Peyer's patch (tissue), 4 donors: ENCODE results near the gene PNCK.
"Not testable (repeated sequence)": the region's sequence is repeated elsewhere in the genome, so short reads cannot be mapped to it uniquely, and the experiment has no call there.

Experiments used
- CTCF ChIP-seq, 6 experiments: fragments of 450-650 bp in 4 of 6; fragments of 200-600 bp in 2 of 6; sonication (generic) in 1 of 6; IDR thresholded peaks; one replicate each; pipeline ENCODE4 v1.5.1; 2017 to 2019; ENCODE audit warnings: antibody characterized with exemption in 6 of 6, mild to moderate bottlenecking in 3 of 6, moderate library complexity in 1 of 6
- POLR2A ChIP-seq, 2 donors: fragments of 450-650 bp; IDR thresholded peaks; one replicate each; pipeline ENCODE4 v1.5.1; 2017; ENCODE audit warnings: antibody characterized with exemption in 2 of 2, mild to moderate bottlenecking in 2 of 2, moderate library complexity in 2 of 2

GRCh38 chrX:153694256-153694655 lies 20.6 kb upstream of the PNCK start:
- TF ChIP-seq CTCF, POLR2A (IDR thresholded peaks at IDR 0.05): not testable (repeated sequence)
